Osteoblast (primary cell): Measurements from ENCODE around the gene LPCAT1. TPM values are rescaled to one million over a fixed set of nuclear protein-coding genes. Genes with fewer than 3 reads are reported as not detected.

Experiments used
- DNase-seq: peaks from one replicate; pipeline ENCODE4 v3.0.0; 2011; ENCODE audit warnings: low spot score, mixed read lengths; ENCODE audit not compliant: insufficient read length; ENCODE audit errors: missing footprints
- H2AFZ ChIP-seq: 2 replicates; pipeline ENCODE4 v1.6.0; 2011; ENCODE audit warnings: mild to moderate bottlenecking, low read length
- H3K27ac ChIP-seq: 2 replicates; pipeline ENCODE4 v1.5.1; 2011; ENCODE audit warnings: mild to moderate bottlenecking, low read depth, low read length, moderate library complexity
- H3K27me3 ChIP-seq: 2 replicates; pipeline ENCODE4 v1.6.0; 2012; ENCODE audit warnings: mild to moderate bottlenecking, control low read depth, inconsistent platforms, low read length, moderate library complexity; ENCODE audit not compliant: insufficient read depth
- H3K36me3 ChIP-seq: 2 replicates; pipeline ENCODE4 v1.5.1; 2011; ENCODE audit warnings: mild to moderate bottlenecking, low read length, control low read depth, moderate library complexity; ENCODE audit not compliant: insufficient read depth
- H3K4me1 ChIP-seq: 2 replicates; pipeline ENCODE4 v1.5.1; 2011; ENCODE audit warnings: mild to moderate bottlenecking, low read length, control low read depth, moderate library complexity; ENCODE audit not compliant: insufficient read depth
- H3K4me2 ChIP-seq: 2 replicates; pipeline ENCODE4 v1.6.0; 2011; ENCODE audit warnings: mild to moderate bottlenecking, low read length; ENCODE audit not compliant: insufficient read depth
- H3K4me3 ChIP-seq: fragments of 200-600 bp; sonication (generic); 3 replicates; pipeline ENCODE4 v1.5.1; 2012; ENCODE audit warnings: mild to moderate bottlenecking, low read length, inconsistent platforms; ENCODE audit not compliant: insufficient read depth
- H3K79me2 ChIP-seq: 2 replicates; pipeline ENCODE4 v1.6.0; 2012; ENCODE audit warnings: mild to moderate bottlenecking, low read length, control low read depth, inconsistent platforms; ENCODE audit not compliant: insufficient read depth
- H3K9me3 ChIP-seq: 2 replicates; pipeline ENCODE4 v1.5.1; 2011; ENCODE audit warnings: low read depth, low read length, control low read depth
- H4K20me1 ChIP-seq: 2 replicates; pipeline ENCODE4 v1.6.0; 2012; ENCODE audit warnings: mild to moderate bottlenecking, low read length, control low read depth; ENCODE audit not compliant: insufficient read depth
- CTCF ChIP-seq: IDR thresholded peaks from 2 replicates; pipeline ENCODE4 v1.5.1; 2011; ENCODE audit warnings: mild to moderate bottlenecking, low read depth, low read length, moderate library complexity; ENCODE audit errors: extremely low read depth
- total RNA-seq: library from RNA; depleted of rRNA; stranded (reverse); fragments of >200 nt; gene quantifications from 2 replicates; pipeline ENCODE4 v1.2.3, GENCODE V29; 2012

LPCAT1 gene
- total RNA-seq, 1 donor = 11.6 TPM

- Histone ChIP-seq H3K36me3 (no peaks in the 10 kb centered on the region), H3K27ac (no peak overlapping the region), H3K4me3 (no peak overlapping the region), H3K4me2 (no peak overlapping the region), H4K20me1 (no peaks in the 10 kb centered on the region), H3K9me3 (no peaks in the 10 kb centered on the region), H3K79me2 (no peaks in the 10 kb centered on the region), H3K27me3 (peaks cover 49% of the 10 kb centered on the region), H3K4me1 (no peaks in the 10 kb centered on the region), H2AFZ (no peak overlapping the region)
- no peak for TF ChIP-seq CTCF
- DNase-seq = peak; percentile 84
These were observed 77.8 kb downstream of the LPCAT1 start for GRCh38 chr5:1445689-1446601.

GRCh38 chr5:1445313-1445688 lies 78.5 kb downstream of the LPCAT1 start, which contains the start of gene SLC6A3:
TSS of gene SLC6A3 (minus strand) at chr5:1445440. CDS start at chr5:1443197, 2,243 bp downstream.
- Histone ChIP-seq H2AFZ (no peak within 1 kb of the TSS), H3K36me3 (no peaks in the 10 kb centered on the region), H3K4me2 (no peak within 1 kb of the TSS), H3K79me2 (no peaks in the 10 kb centered on the region), H3K27me3 (peaks cover 49% of the 10 kb centered on the region), H3K4me3 (no peak within 1 kb of the TSS), H4K20me1 (no peaks in the 10 kb centered on the region), H3K4me1 (no peaks in the 10 kb centered on the region), H3K9me3 (no peaks in the 10 kb centered on the region), H3K27ac (no peak within 1 kb of the TSS)
- TF ChIP-seq CTCF = no peak
- DNase-seq = peak; percentile 66

GRCh38 chr5:1444361-1445189 lies 79.2 kb downstream of the LPCAT1 start:
- no peaks in the 10 kb centered on the region for H3K79me2 ChIP-seq
- H3K4me3 ChIP-seq = no peak overlapping the region
- H4K20me1 ChIP-seq = no peaks in the 10 kb centered on the region
- TF ChIP-seq CTCF = no peak
- DNase-seq = peak; percentile 47
- H3K27me3 ChIP-seq = peaks cover 49% of the 10 kb centered on the region
- no peak overlapping the region for H3K27ac ChIP-seq
- H3K9me3 ChIP-seq = no peaks in the 10 kb centered on the region
- H3K4me1 ChIP-seq = no peaks in the 10 kb centered on the region
- no peak overlapping the region for H2AFZ ChIP-seq
- H3K36me3 ChIP-seq = no peaks in the 10 kb centered on the region
- no peak overlapping the region for H3K4me2 ChIP-seq

GRCh38 chr5:1443991-1444360 lies 79.8 kb downstream of the LPCAT1 start:
- H3K27me3 ChIP-seq = peaks cover 48% of the 10 kb centered on the region

More at GRCh38 chr5:1443991-1444360, 79.8 kb downstream of the LPCAT1 start:
- Histone ChIP-seq H2AFZ (no peak overlapping the region), H3K4me3 (no peak overlapping the region), H3K36me3 (no peaks in the 10 kb centered on the region), H3K4me1 (no peaks in the 10 kb centered on the region), H3K27ac (no peak overlapping the region), H3K4me2 (no peak overlapping the region), H4K20me1 (no peaks in the 10 kb centered on the region), H3K79me2 (no peaks in the 10 kb centered on the region), H3K9me3 (no peaks in the 10 kb centered on the region)
- TF ChIP-seq CTCF = no peak
- DNase-seq = peak; percentile 69
